ENCODE data around the gene SF3B4.
A peak's percentile ranks its signal among the peaks of the same experiment; 100 is the strongest.
"Not testable (repeated sequence)": the region's sequence is repeated elsewhere in the genome, so short reads cannot be mapped to it uniquely, and the experiment has no call there.

SF3B4 gene

DNA sequence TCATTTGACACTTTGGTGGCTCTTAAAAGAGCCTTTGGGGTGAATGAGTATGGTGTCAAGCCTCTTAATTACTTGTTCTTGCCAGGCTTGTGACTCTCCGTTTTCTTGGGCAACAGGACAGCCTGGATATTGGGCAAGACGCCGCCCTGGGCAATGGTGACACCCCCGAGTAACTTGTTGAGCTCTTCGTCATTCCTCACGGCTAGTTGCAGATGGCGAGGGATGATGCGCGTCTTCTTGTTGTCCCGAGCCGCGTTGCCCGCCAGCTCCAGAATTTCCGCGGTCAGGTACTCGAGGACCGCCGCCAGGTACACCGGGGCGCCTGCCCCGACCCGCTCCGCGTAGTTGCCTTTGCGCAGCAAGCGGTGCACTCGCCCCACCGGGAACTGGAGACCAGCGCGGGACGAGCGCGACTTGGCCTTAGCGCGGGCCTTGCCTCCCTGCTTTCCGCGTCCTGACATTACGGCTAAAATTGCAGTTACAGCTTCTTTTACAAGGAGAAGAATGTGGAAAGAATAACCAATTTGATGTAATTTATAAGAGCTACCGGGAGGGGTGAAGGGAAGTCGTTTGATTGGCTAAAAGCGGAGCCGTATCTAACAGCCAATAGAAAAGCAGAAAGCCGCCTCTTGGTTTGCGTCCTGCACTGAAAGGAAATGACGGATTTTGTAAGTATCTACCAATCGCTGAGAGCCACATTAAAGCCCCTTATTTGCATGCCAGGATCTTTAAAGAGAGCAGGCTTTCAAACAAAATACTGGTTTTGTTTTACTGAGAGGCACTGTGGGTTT is 40.0 kb downstream of the SF3B4 start:
- DNase-seq (ENCODE audit: low read depth) = peak; percentile 53

- DNase-seq (ENCODE audit: low read depth) = not testable (repeated sequence)
These were observed 40.5 kb downstream of the SF3B4 start for GRCh38 chr1:149887196-149887455.

DNA sequence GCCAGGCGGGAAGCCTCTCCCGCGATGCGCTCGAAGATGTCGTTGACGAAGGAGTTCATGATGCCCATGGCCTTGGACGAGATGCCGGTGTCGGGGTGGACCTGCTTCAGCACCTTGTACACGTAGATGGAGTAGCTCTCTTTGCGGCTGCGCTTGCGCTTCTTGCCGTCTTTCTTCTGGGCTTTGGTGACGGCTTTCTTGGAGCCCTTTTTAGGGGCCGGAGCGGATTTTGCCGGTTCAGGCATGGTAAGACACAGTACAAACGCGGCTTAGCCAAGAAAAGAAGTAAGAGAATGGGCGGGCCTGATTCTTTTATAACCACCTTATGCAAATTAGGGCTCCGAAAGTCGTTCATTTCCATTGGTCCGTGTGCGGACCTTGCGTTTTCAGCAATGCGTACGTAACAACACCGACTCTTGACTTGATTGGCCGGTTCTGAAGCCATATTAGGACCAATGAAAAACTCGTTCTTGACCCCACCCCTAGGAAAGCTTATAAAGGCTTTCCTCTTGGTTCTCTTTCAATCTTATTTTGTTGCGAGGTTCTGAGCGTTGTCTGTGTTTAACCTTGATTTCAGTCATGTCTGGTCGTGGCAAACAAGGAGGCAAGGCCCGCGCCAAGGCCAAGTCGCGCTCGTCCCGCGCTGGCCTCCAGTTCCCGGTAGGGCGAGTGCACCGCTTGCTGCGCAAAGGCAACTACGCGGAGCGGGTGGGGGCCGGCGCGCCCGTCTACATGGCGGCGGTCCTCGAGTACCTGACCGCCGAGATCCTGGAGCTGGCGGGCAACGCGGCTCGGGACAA is 41.0 kb downstream of the SF3B4 start:
- peak; percentile 75 for DNase-seq (ENCODE audit: low read depth)

DNA sequence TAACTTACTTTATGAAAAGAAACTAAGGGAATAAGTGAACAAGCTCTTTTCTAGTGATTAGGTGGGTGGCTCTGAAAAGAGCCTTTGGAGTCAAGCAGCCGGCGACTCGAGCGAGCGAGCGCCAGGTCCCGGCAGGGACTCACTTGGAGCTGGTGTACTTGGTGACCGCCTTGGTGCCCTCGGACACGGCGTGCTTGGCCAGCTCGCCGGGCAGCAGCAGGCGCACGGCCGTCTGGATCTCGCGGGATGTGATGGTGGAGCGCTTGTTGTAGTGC is 41.5 kb downstream of the SF3B4 start:
- DNase-seq (ENCODE audit: low read depth) = not testable (repeated sequence)

DNA sequence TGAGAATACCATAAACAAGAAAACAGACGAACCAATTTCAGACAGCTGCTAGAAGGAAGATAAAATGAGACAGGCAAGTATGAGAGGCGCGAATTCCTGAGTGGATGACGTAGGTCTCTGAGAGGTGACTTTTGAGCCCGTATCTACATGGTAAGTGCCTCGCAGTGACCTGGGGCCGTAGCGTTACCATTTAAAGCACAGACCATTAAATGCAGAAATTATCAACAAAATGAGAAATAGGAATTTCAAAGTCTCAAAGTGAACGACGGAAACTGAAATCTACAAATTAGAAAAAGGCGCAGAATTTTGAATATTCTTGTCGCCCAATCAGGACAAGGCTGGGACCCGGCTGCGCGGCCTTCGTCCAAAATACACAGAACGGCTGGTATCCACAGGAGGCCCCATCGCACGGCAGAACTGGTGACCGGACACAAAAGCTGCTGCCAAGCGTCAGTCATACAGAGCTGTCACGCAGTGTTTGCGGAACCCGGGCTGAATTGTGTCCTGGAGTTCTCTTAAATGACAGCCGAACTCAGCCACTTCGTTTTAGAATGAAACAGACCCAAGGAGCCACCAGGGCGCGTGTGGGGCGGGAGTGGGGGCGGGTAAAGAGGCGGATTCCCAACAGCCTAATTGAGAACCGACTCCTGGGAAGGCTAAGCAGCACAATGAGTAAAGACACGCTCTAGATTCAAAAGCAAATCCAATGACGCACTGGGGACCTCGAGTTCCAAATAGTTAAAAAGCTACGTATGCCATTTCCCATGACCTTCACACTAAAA is 42.1 kb downstream of the SF3B4 start:
- DNase-seq (ENCODE audit: low read depth) = peak; percentile 40

GRCh38 chr1:149884433-149885338 is 42.9 kb downstream of the SF3B4 start:
- no peak for DNase-seq (ENCODE audit: low read depth)

DNA sequence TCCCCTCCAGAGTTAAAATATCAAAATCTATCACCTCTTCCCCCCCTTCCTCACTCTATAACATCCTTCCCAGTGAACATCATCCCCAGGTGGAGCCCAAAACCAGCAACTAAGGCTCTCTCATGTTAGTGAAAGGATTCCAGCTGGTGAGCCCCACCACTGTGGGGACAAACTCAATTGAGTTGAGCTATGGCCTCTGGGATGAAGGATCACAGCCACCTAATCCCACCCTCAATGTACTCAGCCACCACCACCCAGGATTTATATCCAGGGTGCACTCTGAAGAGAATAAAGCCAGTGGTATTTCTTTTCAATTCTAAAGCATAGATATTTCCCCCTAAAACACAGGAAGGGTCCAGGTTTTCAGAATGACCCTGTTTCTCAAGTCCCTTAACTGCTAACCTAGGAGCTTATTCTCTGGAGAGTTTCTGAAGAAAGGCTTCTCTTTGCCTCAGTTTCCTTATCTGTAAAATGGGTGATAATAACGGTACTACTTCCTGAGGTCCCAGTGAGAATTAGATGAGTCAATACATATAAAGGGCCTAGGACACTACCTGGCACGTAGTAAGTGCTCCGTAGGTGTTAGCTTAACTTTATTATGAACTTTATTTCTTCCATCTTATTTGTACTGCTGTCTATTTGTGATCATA is 43.9 kb downstream of the SF3B4 start:
- no peak for DNase-seq (ENCODE audit: low read depth)

GRCh38 chr1:149881876-149882275 is 45.7 kb downstream of the SF3B4 start:
- no peak for DNase-seq (ENCODE audit: low read depth)

GRCh38 chr1:149879556-149879955 is 48.0 kb downstream of the SF3B4 start:
- no peak for DNase-seq (ENCODE audit: low read depth)

DNA sequence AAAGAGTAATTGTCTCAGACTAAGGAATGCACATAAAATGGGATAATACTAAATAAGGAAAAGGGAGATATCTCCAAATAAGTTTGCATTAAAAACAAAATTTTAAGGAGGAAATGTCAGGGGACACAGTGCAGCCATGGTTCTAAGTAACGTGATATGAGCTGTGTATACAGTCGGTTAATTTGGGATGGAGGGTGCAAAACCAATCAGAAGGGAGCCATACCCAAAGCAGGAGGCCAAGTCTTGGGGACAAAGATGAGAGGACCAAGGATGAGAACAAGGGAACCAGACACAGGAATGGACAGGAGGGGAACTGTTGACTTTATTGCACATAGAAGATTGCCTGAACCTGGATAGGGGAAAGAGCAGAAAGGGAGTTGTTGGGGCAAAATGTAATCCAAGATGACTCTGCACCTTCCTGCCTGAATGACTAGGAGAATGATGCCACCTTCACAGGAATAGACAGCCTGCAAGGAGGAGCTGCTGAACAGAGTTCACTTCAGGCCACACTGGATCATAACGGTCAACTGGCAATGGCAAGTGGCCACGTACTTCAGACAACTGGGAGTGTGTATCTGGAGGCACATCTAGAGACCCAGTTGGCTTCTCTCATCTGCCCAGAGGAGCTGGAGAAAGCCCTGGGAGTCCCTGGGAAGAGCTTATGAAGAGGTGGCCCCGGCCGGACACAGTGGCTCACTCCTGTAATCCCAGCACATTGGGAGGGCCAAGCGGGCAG is 50.2 kb downstream of the SF3B4 start:
- no peak for DNase-seq (ENCODE audit: low read depth)

Measured in activated gamma-delta T cell treated with anti-CD3 and anti-CD28 coated beads, Interleukin-2, amount 50 U/mL, for 16 hours (primary cell).